GM21390 (cell line): ENCODE measurements around the gene COLQ.
"Not testable (repeated sequence)": the region's sequence is repeated elsewhere in the genome, so short reads cannot be mapped to it uniquely, and the experiment has no call there.

ENCODE experiments used
- ATAC-seq: cut with Tn5 transposase; IDR thresholded peaks from one replicate; pipeline ENCODE4 v1.9.1; 2021; ENCODE audit not compliant: unreplicated experiment

Gene COLQ

GRCh38 chr3:15430624-15431023, 90.9 kb downstream of the COLQ start:
- ATAC-seq = no peak

- no peak for ATAC-seq
These were observed 92.4 kb downstream of the COLQ start for GRCh38 chr3:15429080-15429479.

DNA sequence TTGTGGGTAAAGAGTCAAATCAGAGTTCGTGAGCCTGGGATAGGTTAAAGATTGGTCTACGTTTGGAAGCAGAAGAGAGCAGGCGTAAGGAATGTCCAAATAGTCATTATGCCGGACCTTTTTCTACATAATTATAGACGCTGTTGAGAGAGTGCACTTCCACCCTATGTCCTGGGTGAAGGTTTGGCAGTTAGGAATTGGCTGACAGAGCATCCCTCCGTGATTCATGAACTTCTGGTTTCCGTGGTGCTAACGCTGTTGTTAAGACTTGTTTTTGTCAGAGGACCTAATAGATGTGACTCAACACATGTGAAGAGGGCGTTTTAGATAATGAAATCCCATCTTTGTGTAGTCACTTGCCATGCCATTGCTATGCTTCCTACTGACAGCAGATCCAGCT, 93.0 kb downstream of the COLQ start:
- ATAC-seq = no peak

- ATAC-seq = no peak
These were observed 93.5 kb downstream of the COLQ start for GRCh38 chr3:15427981-15428380.

GRCh38 chr3:15427182-15427880, 94.2 kb downstream of the COLQ start, which contains the start of the genes EAF1 and METTL6:
Gene EAF1, plus strand, starts transcription at chr3:15427598. Its CDS starts 182 bp downstream, at chr3:15427780.
Gene METTL6, minus strand, starts transcription at chr3:15427544. Its CDS starts 1,033 bp downstream, at chr3:15426511.
- ATAC-seq = peak; percentile 93

DNA sequence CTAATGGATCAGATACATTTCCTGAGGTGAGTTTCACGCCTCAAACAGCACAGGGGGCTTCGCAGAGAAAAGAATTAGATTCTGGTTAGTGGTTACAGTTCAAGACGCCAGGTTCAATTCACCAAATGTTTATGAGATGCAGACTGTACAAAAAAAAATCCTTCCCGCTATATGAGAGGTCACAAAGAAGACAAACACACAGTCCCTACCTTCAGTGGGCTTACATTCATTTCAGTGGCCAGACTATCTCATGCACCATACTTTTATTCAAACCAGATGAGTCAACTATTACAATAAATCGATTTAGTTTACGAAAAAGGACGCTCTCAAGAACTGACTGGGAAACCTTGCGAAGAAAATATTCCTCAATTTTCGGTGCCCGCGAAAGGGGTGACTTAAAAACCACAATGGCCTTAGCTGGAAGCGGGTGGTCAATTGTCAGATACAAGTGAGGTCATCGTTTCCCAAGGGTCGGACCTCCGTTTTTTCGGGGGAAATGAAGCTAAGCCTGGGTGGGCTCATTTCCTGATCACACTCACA, 94.9 kb downstream of the COLQ start:
- no peak for ATAC-seq

DNA sequence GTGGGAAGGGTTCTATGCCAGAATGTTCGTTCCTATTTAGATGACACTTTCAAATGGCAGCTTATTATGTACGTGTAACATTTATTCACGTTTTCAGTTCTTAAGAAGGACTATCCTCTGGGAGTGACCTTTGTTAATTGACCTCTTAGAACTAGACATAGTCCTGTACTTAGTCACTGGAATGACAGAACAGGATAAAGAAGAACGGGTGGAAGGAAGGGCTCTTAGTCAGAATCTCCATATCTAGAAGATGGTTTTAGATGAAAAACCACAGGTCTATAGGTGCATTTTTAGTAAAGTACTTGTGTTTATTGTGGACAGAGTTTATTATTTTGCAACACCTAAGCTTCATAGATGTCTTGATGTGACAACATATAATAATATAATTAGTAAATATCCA, 100.6 kb downstream of the COLQ start:
- ATAC-seq = no peak

DNA sequence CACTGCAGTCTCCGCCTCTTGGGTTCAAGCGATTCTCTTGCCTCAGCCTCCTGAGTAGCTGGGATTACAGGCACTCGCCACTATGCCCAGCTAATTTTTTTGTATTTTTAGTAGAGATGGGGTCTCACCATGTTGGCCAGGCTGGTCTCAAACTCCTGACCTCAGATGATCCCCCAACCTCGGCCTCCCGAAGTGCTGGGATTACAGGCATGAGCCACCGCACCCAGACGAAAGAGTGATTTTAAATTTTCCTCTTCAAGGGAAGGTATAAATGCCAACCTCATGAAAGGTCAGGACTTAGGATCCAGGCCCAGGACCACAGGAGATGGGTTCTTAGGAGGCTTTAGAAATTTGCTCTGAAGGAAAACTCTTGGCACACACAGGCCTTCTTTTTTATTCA, 110.5 kb downstream of the COLQ start:
- ATAC-seq = not testable (repeated sequence)

GRCh38 chr3:15409774-15410173, 111.7 kb downstream of the COLQ start:
- no peak for ATAC-seq

DNA sequence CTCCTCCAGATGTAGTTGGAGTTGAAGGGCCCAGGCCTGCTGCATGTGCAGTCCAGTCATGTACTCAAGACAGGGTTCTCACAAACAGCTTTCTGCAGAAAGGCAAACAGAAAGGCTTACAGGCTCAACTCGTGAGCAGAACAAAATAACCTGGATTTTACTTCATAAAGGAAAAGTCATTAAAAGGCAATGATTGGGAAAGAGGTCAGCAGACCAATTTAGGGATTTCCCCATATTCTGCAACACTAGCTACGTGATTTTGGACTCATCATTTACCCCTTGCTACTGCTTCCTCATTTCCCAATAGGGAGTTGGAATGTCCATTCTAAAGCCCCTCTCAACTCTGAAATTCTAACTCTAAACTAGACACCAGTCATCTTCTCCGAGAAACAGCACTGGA, 112.3 kb downstream of the COLQ start:
- no peak for ATAC-seq

DNA sequence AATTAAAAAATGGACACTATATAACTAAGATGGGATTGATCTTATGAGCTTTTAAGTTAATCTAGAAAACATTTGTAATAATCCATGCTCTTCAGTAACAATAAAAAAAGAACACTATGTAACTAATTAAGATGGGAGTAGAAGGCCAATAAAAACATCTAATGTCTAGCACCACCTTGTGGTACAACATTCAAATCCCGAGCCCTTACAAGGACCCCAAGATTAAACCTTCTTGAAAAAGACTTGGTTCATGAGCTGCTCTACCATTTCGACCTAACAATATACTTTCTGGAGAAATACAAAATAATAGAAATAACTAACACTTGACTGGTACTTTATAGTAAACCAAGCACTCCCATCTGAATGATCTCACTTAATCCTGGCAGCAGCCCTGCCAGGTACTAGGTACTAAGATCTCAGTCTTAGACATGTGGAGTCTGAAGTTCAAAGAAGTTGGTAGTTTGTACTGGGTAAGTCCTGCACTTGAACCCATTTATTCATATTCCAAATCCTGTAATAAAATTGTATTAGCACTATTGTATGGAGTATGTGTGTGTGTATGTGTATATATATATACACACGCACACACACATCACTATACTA, 116.0 kb downstream of the COLQ start:
- peak; percentile 67 for ATAC-seq

DNA sequence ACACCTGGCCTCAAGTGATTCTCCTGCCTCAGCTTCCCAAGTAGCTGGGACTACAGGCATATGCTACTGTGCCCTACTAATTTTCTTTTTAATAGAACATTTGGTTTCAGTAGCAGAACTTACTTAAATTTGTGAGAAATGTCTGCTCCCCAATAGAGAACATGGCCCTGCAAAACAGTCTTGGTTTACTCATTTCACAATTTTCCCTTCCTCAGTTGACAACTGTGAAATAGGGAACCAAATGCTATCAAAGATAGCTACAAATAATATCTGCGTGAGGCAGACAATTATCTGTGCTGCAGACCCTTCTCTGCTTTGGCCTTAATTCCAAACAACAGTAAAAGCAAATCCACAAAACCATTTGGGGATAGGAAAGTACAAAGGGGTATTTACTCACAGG, 116.7 kb downstream of the COLQ start:
- ATAC-seq = peak; percentile 63

- ATAC-seq = no peak
These were observed 117.5 kb downstream of the COLQ start for GRCh38 chr3:15403965-15404364.

DNA sequence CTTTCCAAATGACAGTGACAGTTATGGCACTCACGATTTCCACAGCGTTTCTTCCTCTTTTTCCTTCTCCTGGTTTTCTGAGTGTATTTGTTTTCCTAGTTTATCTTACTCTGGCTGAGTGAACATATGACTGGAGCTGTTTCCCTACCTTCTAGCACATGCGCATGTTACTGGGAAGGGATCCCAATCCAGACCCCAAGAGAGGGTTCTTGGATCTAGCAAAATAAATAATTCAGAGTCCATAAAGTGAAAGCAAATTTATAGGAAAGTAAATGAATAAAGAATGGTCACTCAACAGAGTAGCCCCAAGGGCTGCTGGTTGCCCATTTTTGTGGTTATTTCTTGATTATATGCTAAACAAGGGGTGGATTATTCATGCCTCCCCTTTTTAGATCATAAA, 118.0 kb downstream of the COLQ start:
- ATAC-seq = no peak

GRCh38 chr3:15401936-15402335, 119.6 kb downstream of the COLQ start:
- ATAC-seq = no peak
